T47D (cell line): Measurements from ENCODE around the gene PACSIN1.

Source experiments
- DNase-seq, 2 experiments: peaks; one replicate each; pipeline versions ENCODE4 v3.0.0 to v3.0.0-alpha.2; 2011 to 2012; ENCODE audit warnings: low read depth in 1 of 2, low spot score in 1 of 2
- JUND ChIP-seq: IDR thresholded peaks from 2 replicates; pipeline ENCODE4 v1.6.1; 2012; ENCODE audit warnings: low read depth
- in situ Hi-C: cut with HindIII; loops from 2 replicates; pipeline ENCODE4 v1.10.0; 2016; ENCODE audit warnings: low sequenced_read_pairs, low pct_unique_long_range_greater_than_20kb

PACSIN1 gene

DNA sequence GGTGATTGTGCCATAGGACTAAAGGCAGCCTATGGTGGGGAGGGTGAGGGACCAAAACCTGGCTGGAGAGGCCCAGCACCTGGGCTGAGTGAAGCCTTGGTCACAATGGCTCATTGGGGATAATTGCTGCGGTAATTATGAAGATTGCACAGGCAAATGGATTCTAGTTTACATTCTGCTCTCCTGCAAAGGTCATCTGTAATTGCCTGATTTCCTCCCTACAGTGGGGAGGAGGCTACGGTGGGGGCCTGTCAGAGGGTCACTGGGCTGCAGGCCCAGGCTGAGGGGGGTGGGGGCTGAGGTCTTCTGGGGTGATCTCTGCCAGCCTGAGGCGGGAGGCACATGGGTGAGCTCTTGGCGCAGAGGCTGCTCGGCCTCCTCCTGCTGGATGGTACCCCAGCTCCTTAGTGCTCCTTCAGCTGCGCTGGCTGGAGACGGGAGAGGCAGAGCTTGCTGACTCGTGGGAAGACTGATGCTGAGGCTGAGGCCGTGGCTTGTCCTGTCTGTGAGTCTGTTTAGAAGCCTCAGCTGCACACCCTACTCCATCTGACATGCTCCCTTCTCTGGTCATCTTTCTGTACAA, 30.3 kb downstream of the PACSIN1 start:
- no peak for TF ChIP-seq JUND
- no peak for DNase-seq
- in situ Hi-C loops, result no loop called here

DNA sequence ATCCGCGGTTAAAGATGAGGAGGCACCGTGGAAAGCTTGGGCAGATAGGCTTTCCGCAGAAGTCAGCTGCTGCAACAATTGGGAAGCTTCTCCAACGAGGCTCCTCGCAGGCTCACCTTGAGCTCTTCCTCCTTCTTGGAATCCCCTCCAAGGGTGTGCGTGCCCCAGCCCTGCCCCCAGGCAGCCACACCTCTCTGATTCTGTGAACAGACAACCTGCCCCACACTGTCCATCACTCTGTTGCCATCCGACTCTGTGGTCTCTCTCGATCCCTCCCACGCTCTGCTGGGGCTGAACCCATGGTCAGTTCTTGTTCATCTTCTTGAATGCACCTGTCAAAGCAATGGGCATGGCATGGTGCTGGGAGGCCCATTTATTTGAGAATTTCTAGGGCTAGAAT, 31.5 kb downstream of the PACSIN1 start:
- in situ Hi-C loops, result no loop called here
- DNase-seq, result no peak
- no peak for TF ChIP-seq JUND

DNA sequence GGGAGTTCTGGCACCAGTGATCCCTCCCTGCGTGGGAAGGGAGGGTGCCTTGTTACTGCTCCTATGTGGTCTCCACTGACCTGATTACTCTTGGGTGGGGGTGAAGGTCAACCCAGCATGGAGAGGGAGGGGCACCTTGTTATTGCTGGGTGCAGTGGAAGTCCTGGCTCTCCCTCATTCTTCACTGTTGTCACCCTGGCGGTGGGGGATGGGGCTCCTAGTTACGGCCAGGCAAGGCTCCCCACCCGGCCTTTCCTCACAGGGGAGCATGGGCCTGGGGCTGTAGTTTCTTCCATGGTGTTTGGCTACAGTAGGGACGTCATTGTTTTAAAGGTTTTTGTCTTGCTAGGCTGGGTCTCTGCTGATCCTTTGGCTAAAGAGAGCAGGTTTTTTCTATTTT, 40.8 kb downstream of the PACSIN1 start:
- in situ Hi-C loops, result no loop called here
- TF ChIP-seq JUND, result no peak

DNA sequence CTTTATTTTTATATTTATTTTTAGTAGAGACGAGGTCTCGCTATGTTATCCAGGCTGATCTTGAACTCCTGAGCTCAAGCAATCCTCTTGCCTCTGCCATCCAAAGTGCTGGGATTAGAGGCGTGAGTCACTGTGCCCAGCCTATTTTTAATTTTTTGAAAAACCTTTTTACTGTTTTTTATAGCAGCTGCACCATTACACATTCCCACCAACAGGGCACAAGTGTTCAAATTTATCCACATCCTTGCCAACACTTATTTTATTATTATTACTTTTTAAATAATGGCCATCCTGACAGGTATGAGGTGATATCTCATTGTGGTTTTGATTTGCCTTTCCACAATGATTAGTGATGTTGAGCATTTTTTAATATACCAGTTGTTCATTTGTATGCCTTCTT, 42.5 kb downstream of the PACSIN1 start:
- DNase-seq, result no peak
- TF ChIP-seq JUND, result no peak
- in situ Hi-C loops, result no loop called here

More for the DNA sequence above, 40.8 kb downstream of the PACSIN1 start:
- no peak for DNase-seq

- DNase-seq, result no peak
- TF ChIP-seq JUND, result no peak
- in situ Hi-C loops, result no loop called here
Measured at GRCh38 chr6:34509782-34510181, 43.9 kb downstream of the PACSIN1 start.

DNA sequence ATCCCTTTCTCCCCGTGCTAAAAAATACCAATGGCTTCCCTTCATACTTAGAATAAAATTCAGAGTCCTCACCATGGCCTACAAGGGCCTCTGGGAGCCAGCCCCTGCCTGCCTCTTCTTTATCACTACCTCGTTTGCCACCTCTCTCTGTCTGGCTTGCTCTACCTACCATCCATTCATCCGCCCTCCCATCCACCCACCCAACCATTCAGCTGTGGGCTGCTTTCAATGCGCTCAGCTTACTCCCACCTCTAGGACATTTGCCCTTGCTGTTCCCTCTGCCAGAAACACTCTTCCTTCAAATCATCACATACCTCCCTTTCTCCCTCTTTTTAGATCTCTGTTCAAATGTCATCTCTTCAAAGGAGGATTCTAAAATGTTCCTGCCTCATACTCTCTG, 44.4 kb downstream of the PACSIN1 start:
- TF ChIP-seq JUND, result no peak
- in situ Hi-C loops, result no loop called here
- no peak for DNase-seq

DNA sequence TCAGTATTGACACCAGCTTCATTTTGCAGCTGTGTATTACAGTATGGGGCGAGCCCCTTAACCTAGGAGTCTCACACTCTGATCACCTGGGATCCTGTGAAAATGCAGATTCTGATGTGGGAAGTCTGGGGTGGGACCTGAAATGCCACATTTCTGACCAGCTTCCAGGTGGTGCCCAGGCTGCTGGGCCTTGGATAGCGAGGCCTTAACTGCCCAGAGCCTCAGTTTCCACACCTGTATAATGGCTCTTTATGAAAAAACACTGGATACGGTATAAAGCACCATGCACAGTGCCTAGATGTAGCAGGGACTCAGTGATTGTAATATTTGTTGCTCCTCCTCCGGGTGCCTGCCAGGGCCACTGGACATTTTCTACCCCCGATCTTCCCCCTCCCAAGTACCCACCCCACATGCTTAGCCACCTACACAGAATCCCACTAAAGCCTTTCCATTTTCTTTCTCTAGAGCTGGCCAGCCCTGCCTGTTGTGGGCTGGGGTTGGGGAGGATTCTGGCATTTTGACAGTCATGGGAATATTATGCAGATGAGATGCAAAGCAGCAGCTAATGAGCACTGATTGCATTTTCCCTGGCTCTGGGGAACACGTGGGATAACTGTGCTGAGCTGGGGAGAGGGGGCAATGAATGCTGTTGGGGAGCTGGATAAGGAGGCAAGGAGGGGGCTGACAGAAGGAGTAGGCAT, 45.5 kb downstream of the PACSIN1 start:
- DNase-seq, result no peak
- no peak for TF ChIP-seq JUND
- in situ Hi-C loops, result no loop called here

GRCh38 chr6:34511915-34512737, 46.2 kb downstream of the PACSIN1 start:
- no peak for TF ChIP-seq JUND
- DNase-seq, result no peak
- in situ Hi-C loops, result no loop called here

GRCh38 chr6:34512738-34513115, 46.9 kb downstream of the PACSIN1 start:
- no peak for DNase-seq
- TF ChIP-seq JUND, result no peak
- in situ Hi-C loops, result no loop called here

GRCh38 chr6:34513646-34514045, 47.8 kb downstream of the PACSIN1 start:
- no peak for DNase-seq
- no peak for TF ChIP-seq JUND
- in situ Hi-C loops, result no loop called here

DNA sequence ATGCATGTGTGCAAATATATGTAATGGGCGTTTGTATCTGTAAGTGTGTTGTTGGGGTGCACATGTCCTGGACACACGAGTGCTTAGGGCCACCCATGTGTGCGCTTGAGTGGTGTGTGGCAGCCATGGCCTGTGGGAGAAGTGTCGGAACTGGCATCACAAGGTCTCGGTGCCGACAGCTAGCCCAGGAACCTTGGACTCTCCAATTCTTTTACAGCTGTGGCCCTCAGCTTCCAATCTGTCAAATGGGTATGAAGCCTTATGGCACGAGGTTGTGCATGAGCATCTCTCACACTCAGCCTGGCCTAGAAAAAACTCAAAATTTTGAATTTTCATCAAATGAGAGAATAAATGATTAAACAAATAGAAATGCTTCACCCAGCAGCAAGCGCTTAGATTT, 48.2 kb downstream of the PACSIN1 start:
- in situ Hi-C loops, result no loop called here

GRCh38 chr6:34514593-34515472, 49.0 kb downstream of the PACSIN1 start:
- in situ Hi-C loops, result no loop called here
- no peak for TF ChIP-seq JUND

More for the DNA sequence above, 48.2 kb downstream of the PACSIN1 start:
- TF ChIP-seq JUND, result no peak
- no peak for DNase-seq

More at GRCh38 chr6:34514593-34515472, 49.0 kb downstream of the PACSIN1 start:
- no peak for DNase-seq
